Endothelial cell of umbilical vein (primary cell): ENCODE results near the gene DEGS2. TPM values are rescaled to one million over a fixed set of nuclear protein-coding genes. Genes with fewer than 3 reads are reported as not detected.

ENCODE experiments used
- BruUV-seq: library from RNA; stranded (reverse); fragments of 400-500 nt; replicated peaks from 2 replicates; lab custom pipeline; 2021; lab: Mats Ljungman, UMichigan
- CTCF ChIA-PET: fragments of 300-600, 350-600 bp; sonication (Branson Sonifier 250); formaldehyde crosslinking; loops from one replicate; lab custom pipeline; 2021; ENCODE audit warnings: antibody characterized with exemption, inconsistent platforms; lab: Charles Lee
- POLR2A ChIA-PET: fragments of 300-600, 350-600 bp; sonication (Branson Sonifier 250); formaldehyde crosslinking; loops from one replicate; lab custom pipeline; 2021; ENCODE audit warnings: antibody characterized with exemption, inconsistent platforms; lab: Charles Lee
- DNase-seq: peaks from one replicate; pipeline ENCODE4 v3.0.0-alpha.2; 2011; ENCODE audit warnings: low read depth, low spot score
- FAIRE-seq: peaks from 2 replicates; lab custom pipeline; 2011; peaks lifted over from hg19 to GRCh38; lab: Jason Lieb, UNC
- H2AFZ ChIP-seq: 2 replicates; pipeline ENCODE4 v1.6.0; 2012; ENCODE audit warnings: low read depth, low read length, control low read depth, inconsistent platforms
- H3K27ac ChIP-seq: 2 replicates; pipeline ENCODE4 v1.5.1; 2011; ENCODE audit warnings: low read depth, mild to moderate bottlenecking, control low read depth, low read length, moderate library complexity; ENCODE audit not compliant: insufficient read depth
- H3K27me3 ChIP-seq, 2 experiments: 2 replicates each; pipeline versions ENCODE4 v1.6.0 to v1.6.1; 2011; ENCODE audit warnings: low read length in 2 of 2, mixed read lengths in 1 of 2; ENCODE audit not compliant: control insufficient read depth in 2 of 2, insufficient read depth in 2 of 2
- H3K36me3 ChIP-seq, 2 experiments: 2 replicates in 1 of 2; 3 replicates in 1 of 2; pipeline ENCODE4 v1.5.1; 2011; ENCODE audit warnings: low read length in 2 of 2, mild to moderate bottlenecking in 1 of 2, moderate library complexity in 1 of 2; ENCODE audit not compliant: control insufficient read depth in 2 of 2, insufficient read depth in 2 of 2; ENCODE audit errors: extremely low read depth in 1 of 2
- H3K4me1 ChIP-seq: 3 replicates; pipeline ENCODE4 v1.5.1; 2011; ENCODE audit warnings: mild to moderate bottlenecking, low read length; ENCODE audit not compliant: control insufficient read depth, insufficient read depth; ENCODE audit errors: extremely low read depth
- H3K4me2 ChIP-seq: 2 replicates; pipeline ENCODE4 v1.6.1; 2011; ENCODE audit warnings: low read length, control low read depth, mixed read lengths; ENCODE audit not compliant: insufficient read depth
- H3K4me3 ChIP-seq, 3 experiments: fragments of 200-600 bp in 1 of 3; sonication (generic), shearing (Covaris generic) in 1 of 3; replicated peaks in 1 of 3; 2 replicates each; pipeline ENCODE4 v1.5.1; 2011 to 2016; ENCODE audit warnings: control low read depth in 3 of 3, low read length in 3 of 3, mild to moderate bottlenecking in 2 of 3, inconsistent platforms in 1 of 3, low read depth in 1 of 3, moderate library complexity in 1 of 3; ENCODE audit not compliant: insufficient read depth in 1 of 3
- H3K79me2 ChIP-seq: 2 replicates; pipeline ENCODE4 v1.6.0; 2012; ENCODE audit warnings: low read length, inconsistent platforms; ENCODE audit not compliant: control insufficient read depth, insufficient read depth
- H3K9ac ChIP-seq: replicated peaks from 2 replicates; pipeline ENCODE3; 2011; ENCODE audit warnings: low read length, control low read depth; ENCODE audit not compliant: insufficient read depth; ENCODE audit errors: extremely low read depth
- H3K9me1 ChIP-seq: replicated peaks from 3 replicates; pipeline ENCODE4 v1.6.0; 2011; ENCODE audit warnings: mild to moderate bottlenecking, low read length; ENCODE audit not compliant: control insufficient read depth, insufficient read depth; ENCODE audit errors: extremely low read depth
- H3K9me3 ChIP-seq: replicated peaks from 2 replicates; pipeline ENCODE4 v1.5.1; 2012; ENCODE audit warnings: low read length, inconsistent platforms; ENCODE audit not compliant: control insufficient read depth, insufficient read depth
- H4K20me1 ChIP-seq: replicated peaks from 2 replicates; pipeline ENCODE3; 2011; ENCODE audit warnings: mild to moderate bottlenecking, low read length; ENCODE audit not compliant: control insufficient read depth, insufficient read depth; ENCODE audit errors: extremely low read depth
- CTCF ChIP-seq, 2 donors: IDR thresholded peaks; 1 replicate in 1 of 2; 2 replicates in 1 of 2; pipeline ENCODE4 v1.5.1; 2011; ENCODE audit warnings: low read length in 2 of 2, mild to moderate bottlenecking in 2 of 2, moderate library complexity in 2 of 2, control low read depth in 1 of 2, inconsistent platforms in 1 of 2, low read depth in 1 of 2; ENCODE audit not compliant: insufficient read depth in 1 of 2; ENCODE audit errors: extremely low read depth in 1 of 2
- EZH2 ChIP-seq: IDR thresholded peaks from 2 replicates; pipeline ENCODE4 v1.6.1; 2012; ENCODE audit warnings: borderline replicate concordance, low read depth, mild to moderate bottlenecking, moderate library complexity, low read length, inconsistent platforms; ENCODE audit not compliant: severe bottlenecking
- FOS ChIP-seq: IDR thresholded peaks from 2 replicates; pipeline ENCODE4 v1.6.1; 2011; ENCODE audit warnings: mild to moderate bottlenecking, low read length, moderate library complexity, borderline replicate concordance; ENCODE audit not compliant: insufficient read depth
- GATA2 ChIP-seq: IDR thresholded peaks from 2 replicates; pipeline ENCODE4 v1.7.0; 2011; ENCODE audit warnings: low read depth, mild to moderate bottlenecking, moderate library complexity, mixed read lengths, low read length; ENCODE audit not compliant: insufficient read length, insufficient read depth
- JUN ChIP-seq: IDR thresholded peaks from 2 replicates; pipeline ENCODE4 v1.6.1; 2011; ENCODE audit warnings: borderline replicate concordance, low read depth; ENCODE audit not compliant: insufficient read length, insufficient read depth
- MAX ChIP-seq: IDR thresholded peaks from 2 replicates; pipeline ENCODE4 v1.6.1; 2011; ENCODE audit not compliant: insufficient read depth, insufficient read length
- MYC ChIP-seq: IDR thresholded peaks from one replicate; pipeline ENCODE4 v1.6.1; 2011; ENCODE audit warnings: mild to moderate bottlenecking, low read depth, low read length
- POLR2A ChIP-seq: IDR thresholded peaks from 2 replicates; pipeline ENCODE4 v1.6.1; 2012; ENCODE audit warnings: low read depth, mild to moderate bottlenecking, control low read depth, low read length
- POLR2AphosphoS5 ChIP-seq: IDR thresholded peaks from 2 replicates; pipeline ENCODE4 v1.6.1; 2012; ENCODE audit warnings: low read depth, mild to moderate bottlenecking, control low read depth, low read length, moderate library complexity; ENCODE audit not compliant: insufficient read depth
- dilution Hi-C: fragments of 300-500 bp; cut with MboI; formaldehyde crosslinking; loops from one replicate; pipeline ENCODE4 v1.15.0; 2019; ENCODE audit warnings: low sequenced_read_pairs; ENCODE audit not compliant: extremely low pct_ligation_motif_present
- intact Hi-C: fragments of 100-400 bp; cut with micrococcal nuclease; formaldehyde crosslinking; loops from one replicate; pipeline ENCODE4 v1.10.0; 2022
- polyA plus RNA-seq, 4 experiments: library from polyadenylated mRNA; depleted of rRNA in 3 of 4; stranded (reverse) in 3 of 4; unstranded in 1 of 4; fragments of >200 nt; gene quantifications; 2 replicates each; pipeline versions ENCODE4 v1.2.1 to v1.2.3, GENCODE V29; 2011 to 2012; ENCODE audit warnings: missing spikeins in 1 of 4
- total RNA-seq: library from RNA; stranded (reverse); gene quantifications from 2 replicates; pipeline ENCODE4 v1.2.3, GENCODE V29; 2021

Gene DEGS2
- total and polyA plus RNA-seq, 2 donors (not counting 3 experiments of a cell fraction or from before 2014, with no cell fraction given), result 0.06 TPM; not detected in 1

- DNase-seq, result no peak
- H3K4me1 ChIP-seq, result peaks cover 6% of the 10 kb centered on the region
- no peaks in the 10 kb centered on the region for H3K79me2 ChIP-seq
- no peak for FAIRE-seq
- no peak overlapping the region for H3K4me3 ChIP-seq
- dilution Hi-C loops (no loop called here), intact Hi-C loops (no loop called here)
- H3K27me3 ChIP-seq, result no peaks in the 10 kb centered on the region
- no peak overlapping the region for H3K27ac ChIP-seq
- TF ChIP-seq GATA2 (no peak), JUN (no peak), MAX (no peak), FOS (no peak), POLR2AphosphoS5 (no peak), CTCF (IDR thresholded peaks at IDR 0.05; ENCODE audit: extremely low read depth in 1 of 2, insufficient read depth in 1 of 2, low read depth in 1 of 2, low read length in 2 of 2) (no peak), MYC (no peak), EZH2 (no peak), POLR2A (no peak)
- H3K4me2 ChIP-seq, result no peak overlapping the region
- H3K9me1 ChIP-seq, result no peaks in the 10 kb centered on the region
- ChIA-PET POLR2A (no interaction called here), CTCF (no interaction called here)
- H3K36me3 ChIP-seq, result peaks cover 0 to 6% of the 10 kb centered on the region in 2 experiments
- H2AFZ ChIP-seq, result no peak overlapping the region
- H3K9me3 ChIP-seq, result no peaks in the 10 kb centered on the region
- no TSS peak for BruUV-seq
- H3K9ac ChIP-seq, result no peak overlapping the region
- no peaks in the 10 kb centered on the region for H4K20me1 ChIP-seq
Observed at GRCh38 chr14:100135784-100136183, 23.7 kb downstream of the DEGS2 start.
